GM12864 (cell line): ENCODE measurements around the gene SHROOM3.

Experiments used
- DNase-seq: peaks from one replicate; pipeline ENCODE4 v3.0.0-alpha.2; 2011; ENCODE audit warnings: low read depth
- H3K4me3 ChIP-seq: 2 replicates; pipeline ENCODE4 v1.5.1; 2011; ENCODE audit warnings: mild to moderate bottlenecking, low read depth, low read length, control low read depth
- TF ChIP-seq, protein P1 (sequence below): IDR thresholded peaks from 2 replicates; pipeline ENCODE4 v1.5.1; 2011; ENCODE audit warnings: low read depth, mild to moderate bottlenecking, moderate library complexity, low read length, control low read depth, inconsistent platforms; ENCODE audit errors: missing control alignments

Gene SHROOM3

DNA sequence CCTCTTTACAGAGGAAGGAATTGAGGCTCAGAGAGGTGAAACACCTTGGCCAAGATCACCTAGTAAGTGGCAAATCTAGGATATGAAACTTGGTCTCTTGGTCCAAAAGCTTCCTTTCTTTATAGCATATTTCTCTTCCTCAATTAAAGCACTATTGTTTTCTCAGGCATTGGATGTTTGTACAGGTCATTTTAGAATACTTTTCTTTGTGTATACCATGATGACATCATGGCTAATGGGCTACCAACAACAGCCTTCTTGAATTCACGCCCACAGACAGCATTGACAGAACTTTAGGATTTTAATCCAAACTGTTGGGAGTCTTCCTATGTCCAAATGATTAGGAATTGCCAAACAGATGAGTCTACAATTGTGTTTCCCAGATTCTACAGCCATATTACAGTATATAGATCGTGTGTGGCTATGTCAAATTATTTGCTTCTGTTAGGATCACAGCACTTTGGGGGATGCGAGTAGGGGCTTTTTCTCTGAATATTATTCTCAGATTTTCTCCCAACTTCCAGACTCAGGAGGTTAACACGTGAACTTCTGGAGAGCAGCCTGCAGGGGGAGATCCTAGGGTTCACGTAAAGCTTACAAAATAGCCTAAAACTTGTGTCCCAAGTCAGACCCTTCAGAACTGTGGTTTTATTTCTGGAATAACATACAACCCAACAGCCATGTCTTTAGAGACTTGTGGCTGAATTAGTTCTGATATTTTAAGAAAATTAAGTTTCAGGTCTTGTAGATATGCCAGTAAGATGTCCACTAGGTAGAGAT lies 191.8 kb downstream of the SHROOM3 start:
- TF ChIP-seq, protein P1, sequence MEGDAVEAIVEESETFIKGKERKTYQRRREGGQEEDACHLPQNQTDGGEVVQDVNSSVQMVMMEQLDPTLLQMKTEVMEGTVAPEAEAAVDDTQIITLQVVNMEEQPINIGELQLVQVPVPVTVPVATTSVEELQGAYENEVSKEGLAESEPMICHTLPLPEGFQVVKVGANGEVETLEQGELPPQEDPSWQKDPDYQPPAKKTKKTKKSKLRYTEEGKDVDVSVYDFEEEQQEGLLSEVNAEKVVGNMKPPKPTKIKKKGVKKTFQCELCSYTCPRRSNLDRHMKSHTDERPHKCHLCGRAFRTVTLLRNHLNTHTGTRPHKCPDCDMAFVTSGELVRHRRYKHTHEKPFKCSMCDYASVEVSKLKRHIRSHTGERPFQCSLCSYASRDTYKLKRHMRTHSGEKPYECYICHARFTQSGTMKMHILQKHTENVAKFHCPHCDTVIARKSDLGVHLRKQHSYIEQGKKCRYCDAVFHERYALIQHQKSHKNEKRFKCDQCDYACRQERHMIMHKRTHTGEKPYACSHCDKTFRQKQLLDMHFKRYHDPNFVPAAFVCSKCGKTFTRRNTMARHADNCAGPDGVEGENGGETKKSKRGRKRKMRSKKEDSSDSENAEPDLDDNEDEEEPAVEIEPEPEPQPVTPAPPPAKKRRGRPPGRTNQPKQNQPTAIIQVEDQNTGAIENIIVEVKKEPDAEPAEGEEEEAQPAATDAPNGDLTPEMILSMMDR, result peak; percentile 37
- no peak for DNase-seq
- H3K4me3 ChIP-seq, result no peak overlapping the region

GRCh38 chr4:76628251-76628650 lies 193.2 kb downstream of the SHROOM3 start:
- no peak overlapping the region for H3K4me3 ChIP-seq
- TF ChIP-seq, protein P1, result no peak
- DNase-seq, result no peak

- TF ChIP-seq, protein P1, result no peak
- no peak overlapping the region for H3K4me3 ChIP-seq
- no peak for DNase-seq
Measured at GRCh38 chr4:76630741-76631140, 195.7 kb downstream of the SHROOM3 start.

DNA sequence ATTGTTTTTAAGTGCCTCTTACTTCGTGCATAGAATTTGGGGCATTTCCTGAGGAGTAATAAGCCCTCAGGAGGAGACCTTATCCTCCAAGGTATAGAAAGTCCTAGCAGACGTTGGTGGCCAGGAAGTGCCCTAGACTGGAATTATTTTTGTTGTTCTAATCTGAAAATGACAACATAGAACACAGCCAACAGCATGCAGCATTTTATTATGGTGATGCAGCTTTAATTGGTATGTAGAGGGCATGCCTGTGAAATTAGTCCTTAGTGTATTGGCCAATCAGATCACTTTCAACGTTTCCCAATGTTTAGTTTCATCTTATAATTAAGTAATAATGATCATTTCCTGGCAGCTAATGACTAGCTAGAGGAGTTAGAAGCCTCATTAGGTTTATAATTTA lies 199.2 kb downstream of the SHROOM3 start:
- TF ChIP-seq, protein P1, result no peak
- no peak for DNase-seq
- H3K4me3 ChIP-seq, result no peak overlapping the region

- H3K4me3 ChIP-seq, result no peak overlapping the region
- TF ChIP-seq, protein P1, result no peak
- no peak for DNase-seq
Measured at GRCh38 chr4:76637712-76638361, 202.8 kb downstream of the SHROOM3 start.

- no peak overlapping the region for H3K4me3 ChIP-seq
- no peak for DNase-seq
- TF ChIP-seq, protein P1, result no peak
Measured at GRCh38 chr4:76639288-76639687, 204.3 kb downstream of the SHROOM3 start.
